Smooth muscle cell of trachea (primary cell): ENCODE results near the gene CHORDC1. TPM values are rescaled to one million over a fixed set of nuclear protein-coding genes. Genes with fewer than 3 reads are reported as not detected.

Experiments
- total RNA-seq: library from RNA; depleted of rRNA; stranded (reverse); fragments of >200 nt; gene quantifications from 2 replicates; pipeline ENCODE4 v1.2.1, GENCODE V29; 2014

Gene CHORDC1
- total RNA-seq, result 29.6 and 37.4 TPM in 2 replicates

DNA sequence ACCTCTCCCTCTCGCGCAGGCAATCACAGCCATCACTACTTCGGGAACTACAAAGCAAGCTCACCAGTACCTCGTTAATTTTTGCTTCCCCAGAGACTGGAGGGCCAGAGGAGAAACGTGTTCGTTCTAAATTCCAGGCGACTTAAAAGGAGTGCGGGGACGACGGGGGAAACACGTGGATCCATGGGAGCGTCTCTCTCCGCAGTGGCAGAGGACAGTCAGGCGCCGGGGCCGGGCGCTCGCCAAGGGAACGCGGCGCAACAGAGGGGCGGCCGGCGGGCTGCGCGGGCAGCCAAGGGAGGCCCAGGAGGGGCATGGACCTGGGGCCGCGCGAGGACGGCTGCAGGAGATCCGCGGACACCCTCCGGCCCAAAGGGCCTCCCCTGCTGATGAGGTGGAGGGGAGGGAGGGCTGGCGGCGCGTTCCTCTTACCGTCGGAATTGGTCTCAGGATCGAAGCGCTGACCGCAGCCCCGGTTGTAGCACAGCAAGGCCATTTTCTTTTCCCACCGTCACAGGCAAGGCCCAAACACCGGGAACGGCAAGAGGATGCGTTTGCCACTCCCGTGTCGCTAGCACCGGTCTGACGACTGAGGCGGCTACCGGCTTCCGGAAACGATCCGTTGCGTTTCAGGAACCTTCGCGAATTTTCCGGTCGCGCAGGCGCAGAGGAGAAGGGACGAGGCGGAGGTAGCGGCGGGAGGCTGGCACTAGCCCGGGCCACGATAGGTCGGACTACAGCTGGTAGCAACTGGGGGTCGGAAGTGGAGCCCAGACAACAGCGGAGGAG, at the start of gene CHORDC1:
Gene CHORDC1, minus strand, starts transcription at position 591 of the 789 bp plus-strand sequence. Its CDS starts 95 bp downstream, at position 496.

Other genes starting within 250 kb of the CHORDC1 start
- gene TRIM49C, start 191.9 kb downstream of the CHORDC1 start, total RNA-seq, result not detected in 2 replicates
- not detected in 2 replicates for gene UBTFL1, start 137.1 kb downstream of the CHORDC1 start, total RNA-seq
- 2.0 and 2.5 TPM in 2 replicates for gene NAALAD2, start 88.4 kb downstream of the CHORDC1 start, total RNA-seq